ENCODE measurements around the gene DDR2.

- TF ChIP-seq CTCF (IDR thresholded peaks at IDR 0.05): no peak
- no peak for TF ChIP-seq POLR2A (IDR thresholded peaks at IDR 0.05)
These were observed 24.0 kb downstream of the DDR2 start for GRCh38 chr1:162656266-162656665.
